ENCODE data around the gene SMIM41.

GRCh38 chr12:52057638-52058576, 21.6 kb upstream of the SMIM41 start:
- TF ChIP-seq CTCF (conservative IDR thresholded peaks at IDR 0.05) (no peak), ZFX (IDR thresholded peaks at IDR 0.05) (no peak)
